HG03064 (cell line): ENCODE measurements around the gene DNAJC30.

Source experiments
- ATAC-seq: cut with Tn5 transposase; IDR thresholded peaks from one replicate; pipeline ENCODE4 v1.9.1; 2021; ENCODE audit warnings: low read depth; ENCODE audit not compliant: unreplicated experiment

DNAJC30 gene

DNA sequence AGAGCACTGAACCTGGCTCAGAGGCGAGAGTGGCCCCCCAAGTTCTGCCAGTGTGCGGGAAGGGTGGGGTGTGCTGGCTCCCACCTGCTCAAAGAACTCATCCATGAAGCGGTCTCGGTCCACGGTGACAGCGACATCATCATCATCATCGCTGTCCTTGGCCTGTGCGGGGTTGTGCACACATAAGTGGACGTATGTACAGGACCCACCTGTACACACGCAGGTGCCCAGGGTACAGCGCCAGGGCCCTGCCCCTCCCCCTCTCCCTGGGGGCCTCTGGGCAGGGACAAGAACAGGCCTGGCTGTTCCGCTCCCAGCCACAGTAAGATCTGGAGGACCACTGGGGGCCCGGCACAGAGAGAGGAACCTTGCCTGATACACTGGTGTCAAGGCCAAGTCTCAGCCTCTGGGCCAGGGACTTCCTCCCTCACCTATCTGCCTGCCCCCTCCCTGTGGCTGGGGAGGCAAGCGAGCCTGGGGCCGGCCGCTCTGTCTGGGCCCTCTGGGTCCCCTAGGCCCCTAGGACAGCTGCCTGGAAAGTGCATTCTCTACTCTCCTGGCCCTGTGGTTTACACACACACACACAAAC, 25.8 kb upstream of the DNAJC30 start:
- ATAC-seq, result no peak

DNA sequence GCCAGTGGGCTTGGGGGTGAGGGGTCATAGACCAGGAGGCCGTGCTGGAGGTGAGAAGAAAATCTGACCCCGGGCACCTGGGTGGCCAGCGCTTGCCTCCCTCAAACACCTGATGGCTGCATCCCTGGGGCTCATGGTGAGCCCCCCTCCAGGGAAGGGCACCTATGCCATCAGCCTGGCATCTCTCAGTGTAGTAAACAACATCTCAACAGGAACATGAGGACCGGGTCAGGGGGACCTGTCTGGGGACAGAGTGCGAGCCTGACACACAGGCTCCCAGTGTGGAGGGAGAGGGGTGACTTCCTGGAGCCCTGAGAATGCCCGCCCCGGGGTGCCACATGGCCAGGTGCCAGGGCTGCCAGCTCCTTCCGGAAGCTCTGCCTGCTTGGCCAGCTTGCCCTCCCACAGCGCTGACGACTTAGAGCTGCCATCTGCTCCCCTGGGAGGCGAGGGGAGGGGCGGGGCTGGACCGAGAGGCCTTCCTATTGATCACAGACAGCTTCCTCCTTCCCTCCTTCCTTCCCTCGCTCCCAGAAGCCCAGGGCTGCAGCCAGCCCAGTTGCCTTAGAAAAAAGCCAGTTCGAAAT, 23.9 kb upstream of the DNAJC30 start:
- no peak for ATAC-seq

DNA sequence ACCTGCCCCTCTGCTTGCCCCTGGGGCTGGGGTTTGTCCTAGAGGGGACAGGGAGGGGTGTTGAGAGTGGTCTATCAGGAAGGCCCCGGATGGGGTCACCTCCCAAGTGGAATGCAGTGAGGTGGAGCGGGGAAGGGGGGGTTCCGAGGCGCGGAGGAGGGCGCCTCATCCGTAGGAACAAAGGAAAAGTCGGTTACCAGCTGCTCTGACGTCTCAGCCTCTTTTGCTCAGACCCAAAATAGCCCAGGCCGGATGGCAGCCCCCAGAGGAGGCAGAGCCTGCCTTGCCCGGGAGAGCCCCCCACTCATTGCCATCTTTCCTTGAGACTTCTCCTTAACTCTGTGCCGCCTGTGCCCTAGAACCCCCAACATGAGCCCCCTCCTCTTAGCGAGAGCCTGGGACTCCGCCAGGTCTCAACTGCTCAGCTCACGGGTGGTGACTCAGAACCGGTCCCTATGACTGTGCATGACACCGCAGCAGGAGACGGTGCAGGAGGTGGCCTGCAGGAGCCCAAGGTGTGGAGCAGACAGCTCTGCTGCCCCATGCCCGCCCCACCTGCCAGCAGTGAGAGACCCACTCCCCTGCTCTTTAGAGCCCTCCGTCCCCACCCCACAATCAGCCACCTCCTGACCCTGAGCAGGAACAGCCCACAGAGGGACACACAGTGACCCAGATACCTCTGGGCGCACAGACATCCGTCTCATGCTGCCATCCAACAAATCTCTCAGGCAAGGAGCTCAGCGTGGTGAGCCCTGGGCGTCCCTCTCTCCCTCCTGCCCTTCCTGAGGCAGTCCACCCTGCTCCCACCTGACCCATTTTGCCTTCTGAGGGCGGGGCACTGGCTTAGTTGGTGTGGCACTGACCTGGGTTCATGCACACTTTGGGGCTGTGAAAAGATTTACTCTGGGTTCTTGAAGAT, 23.1 kb upstream of the DNAJC30 start:
- no peak for ATAC-seq

DNA sequence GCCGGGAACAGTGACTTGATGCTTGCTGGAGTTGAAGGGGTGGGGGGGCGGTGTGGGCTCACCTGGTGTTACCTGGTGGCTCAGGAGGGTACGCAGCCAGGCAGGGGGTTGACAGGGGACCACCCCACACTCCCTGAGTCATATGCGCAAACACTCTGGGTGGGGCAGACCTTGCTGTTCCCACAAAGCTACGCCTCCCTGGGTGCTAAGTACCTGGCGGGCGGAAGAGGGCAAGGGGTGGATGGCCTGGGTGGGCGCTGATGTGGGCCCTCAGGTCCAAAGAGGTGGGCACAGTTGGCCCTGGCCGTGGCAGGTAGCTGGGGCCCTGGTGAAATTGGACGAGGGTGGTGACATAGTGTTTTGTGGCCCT, 22.3 kb upstream of the DNAJC30 start:
- ATAC-seq, result no peak

DNA sequence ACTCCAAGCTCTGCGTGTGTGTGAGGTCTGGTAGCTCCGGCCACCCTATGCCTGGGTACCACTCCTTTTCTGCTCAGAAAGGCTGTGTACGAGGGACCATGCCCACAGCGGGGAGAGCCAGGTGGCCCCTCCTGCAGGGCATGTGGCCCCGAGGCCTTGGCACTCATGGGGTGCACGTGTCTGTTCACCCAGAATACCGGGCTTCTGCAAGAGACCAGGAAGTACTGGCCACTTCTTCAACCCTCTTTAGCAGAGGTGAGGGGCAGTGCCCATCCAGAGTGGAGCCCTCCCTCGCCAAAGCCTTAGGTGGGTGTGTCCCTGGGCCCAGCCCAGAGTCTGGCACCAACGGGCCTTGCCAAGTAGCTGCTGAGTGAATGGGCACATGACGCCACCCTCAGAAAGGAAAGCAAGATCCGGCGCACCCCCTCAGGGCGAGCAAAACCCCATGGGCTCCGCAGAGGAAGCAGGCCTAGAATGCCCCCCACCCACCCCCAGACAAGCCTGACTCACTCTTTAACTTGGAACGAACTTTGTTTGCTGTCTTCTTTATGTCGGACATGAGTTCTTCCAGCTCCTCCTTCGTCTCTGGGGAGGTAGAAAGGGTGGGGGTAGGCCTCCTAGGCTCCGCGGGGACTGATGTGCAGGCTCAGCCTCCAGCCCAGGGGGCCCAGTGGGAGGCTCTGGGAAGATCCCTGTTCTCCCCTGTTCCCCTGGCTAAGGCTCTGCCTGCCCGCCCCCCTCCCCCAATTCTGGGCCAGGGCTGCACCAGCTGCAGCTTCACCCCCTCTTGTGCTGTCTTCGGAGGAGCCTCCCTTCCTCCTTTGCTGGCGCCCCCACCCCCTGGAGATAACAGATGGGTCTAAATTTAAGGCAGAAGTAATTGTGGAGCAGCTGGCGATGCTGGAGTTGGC, 21.6 kb upstream of the DNAJC30 start:
- no peak for ATAC-seq

DNA sequence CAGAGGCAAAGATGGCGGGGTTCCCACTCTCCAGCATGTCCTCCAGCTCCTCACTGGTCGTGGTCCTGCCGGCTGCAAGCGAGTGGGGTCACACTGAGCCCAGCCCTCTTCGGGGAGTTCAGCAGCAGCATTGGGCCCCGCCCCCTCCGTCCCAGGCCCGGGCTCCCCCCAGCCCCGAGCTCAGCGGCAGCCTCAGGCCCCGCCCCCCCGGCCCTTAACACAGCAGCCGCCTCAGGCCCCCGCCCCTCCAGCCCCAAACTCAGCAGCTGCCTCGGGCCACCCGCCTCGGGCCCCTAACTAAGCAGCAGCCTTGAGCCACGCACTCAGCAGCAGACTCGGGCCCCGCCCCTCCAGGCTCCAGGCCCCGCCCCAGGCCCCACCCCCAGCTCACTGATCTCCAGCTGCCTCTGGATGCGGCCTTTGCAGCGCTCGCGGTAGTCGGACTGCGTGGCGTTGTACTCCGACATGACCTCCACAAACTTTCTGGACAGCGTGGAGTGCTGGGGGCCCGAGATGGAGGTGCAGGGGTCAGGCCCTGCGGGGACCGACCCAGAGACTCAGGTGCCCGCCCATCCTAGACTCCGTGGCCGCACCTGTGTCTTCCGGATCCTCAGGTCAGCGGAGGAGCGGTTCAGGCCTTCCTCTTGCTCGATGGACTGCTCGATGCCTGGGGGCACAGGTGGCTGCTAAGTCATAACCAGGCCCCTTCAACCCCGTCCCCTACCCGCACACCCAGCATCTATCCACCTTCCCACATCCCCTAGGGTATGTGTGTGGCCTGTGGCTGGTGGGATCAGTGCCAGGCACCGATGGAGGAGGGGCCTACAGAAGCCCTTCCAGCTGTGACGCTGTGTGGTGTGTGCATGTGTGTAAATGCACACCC, 20.7 kb upstream of the DNAJC30 start:
- ATAC-seq, result no peak

DNA sequence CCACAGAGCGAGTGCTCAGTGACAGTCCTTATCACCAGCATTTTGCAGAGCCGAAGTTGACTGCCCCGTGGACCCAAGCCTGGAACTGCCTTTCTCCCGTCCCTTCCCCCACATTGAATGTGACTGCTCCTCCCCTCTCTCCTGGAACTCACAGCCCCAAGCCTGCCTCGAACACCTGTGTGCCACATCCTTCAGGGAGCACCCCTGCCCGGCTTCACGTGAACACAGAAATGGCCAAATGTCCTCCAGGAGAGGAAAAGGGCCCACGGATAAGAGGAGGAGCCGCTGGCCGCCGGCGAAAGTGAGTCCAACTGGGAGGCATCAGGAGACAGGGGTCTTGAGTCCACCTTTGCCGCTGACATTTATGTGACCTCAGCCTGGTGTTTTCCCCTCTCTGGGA, 20.0 kb upstream of the DNAJC30 start:
- no peak for ATAC-seq

DNA sequence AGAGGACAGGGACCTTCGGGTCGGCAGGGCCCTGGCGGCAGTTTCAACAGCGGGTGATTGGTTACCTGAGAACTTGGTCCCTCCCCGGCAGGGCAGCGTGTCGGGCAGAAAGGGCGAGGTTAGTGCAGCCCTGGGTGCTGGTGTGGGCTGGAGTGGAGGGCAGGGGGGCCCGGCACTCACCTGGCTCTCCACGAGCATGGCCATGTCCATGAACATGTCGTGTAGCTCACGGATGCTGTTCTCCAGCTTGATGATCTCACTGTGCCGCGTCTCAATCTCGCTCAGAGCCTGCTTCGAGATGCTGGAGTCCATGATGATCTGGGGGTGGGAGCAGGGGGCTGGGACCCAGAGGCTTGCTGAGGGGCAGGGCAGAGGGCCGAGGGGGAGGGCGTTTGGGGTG, 19.4 kb upstream of the DNAJC30 start:
- no peak for ATAC-seq

DNA sequence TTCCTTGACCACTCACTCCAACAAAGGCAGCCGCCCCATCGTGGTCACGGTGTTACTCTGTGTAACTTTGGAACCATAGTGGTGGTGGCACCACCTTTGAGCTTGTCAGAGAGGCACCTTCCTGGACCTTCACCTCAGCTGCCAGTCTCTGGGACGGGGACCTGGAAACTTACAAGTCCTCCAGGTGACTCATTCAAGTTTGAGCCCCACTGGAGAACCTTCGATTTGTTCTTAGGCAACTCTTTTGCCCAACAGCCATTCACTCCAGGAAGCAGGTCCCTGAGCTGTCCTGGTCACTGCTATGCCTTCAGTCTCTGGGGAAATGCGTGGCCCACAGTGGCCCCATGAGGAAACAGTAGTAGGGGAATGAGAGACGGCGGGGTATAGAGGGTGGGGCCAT, 19.0 kb upstream of the DNAJC30 start:
- no peak for ATAC-seq

DNA sequence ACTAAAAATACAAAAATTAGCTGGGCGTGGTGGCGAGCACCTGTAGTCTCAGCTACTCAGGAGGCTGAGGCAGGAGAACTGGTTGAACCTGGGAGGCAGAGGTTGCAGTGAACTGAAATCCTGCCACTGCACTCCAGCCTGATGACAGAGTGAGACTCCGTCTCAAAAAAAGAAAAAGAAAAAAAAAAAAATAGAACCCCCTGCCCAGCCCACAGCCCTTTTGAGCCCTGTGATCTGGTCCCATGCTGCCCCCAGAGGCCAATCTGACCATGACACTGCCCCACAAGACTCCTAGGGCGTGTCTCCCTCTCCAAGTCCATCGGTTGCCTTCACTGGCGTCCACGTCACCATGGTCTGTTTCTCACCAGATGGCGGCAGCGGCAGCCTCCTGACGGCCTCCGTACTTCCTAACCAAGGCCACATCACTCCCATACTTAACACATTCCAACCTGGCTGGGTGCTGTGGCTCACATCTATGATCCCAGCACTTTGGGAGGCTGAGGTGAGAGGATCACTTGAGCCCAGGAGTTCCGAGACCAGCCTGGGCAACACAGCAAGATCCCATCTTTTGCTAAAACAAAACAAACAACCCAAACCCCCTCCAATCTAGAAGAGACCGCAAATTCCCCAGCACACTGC, 18.2 kb upstream of the DNAJC30 start:
- no peak for ATAC-seq

DNA sequence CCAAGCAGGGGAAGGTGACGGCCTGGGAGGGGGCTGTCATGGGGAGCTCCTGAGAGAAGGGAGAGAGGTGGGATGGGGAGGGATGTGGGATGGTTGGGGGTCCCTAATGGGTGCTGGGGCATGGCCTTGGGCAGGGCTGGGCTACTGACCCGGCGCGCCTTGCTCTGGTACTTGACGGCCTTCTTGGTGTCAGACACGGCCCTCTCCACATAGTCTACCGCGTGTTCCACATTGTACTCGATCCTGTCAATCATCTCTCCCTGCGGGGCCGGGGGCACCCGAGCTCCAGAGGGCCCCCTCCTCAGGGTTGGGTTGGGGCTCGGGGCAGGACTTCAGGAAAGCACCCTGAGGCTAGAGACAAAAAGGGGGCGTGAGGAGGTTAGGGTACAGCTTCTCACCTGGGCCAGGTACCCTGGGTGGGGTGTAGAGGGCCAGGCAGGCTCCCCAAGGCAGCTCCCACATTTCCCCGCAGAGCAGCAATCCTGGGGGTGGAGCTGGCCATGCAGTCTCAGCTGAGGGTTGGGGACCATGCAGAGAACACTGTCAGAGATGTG, 17.4 kb upstream of the DNAJC30 start:
- no peak for ATAC-seq

DNA sequence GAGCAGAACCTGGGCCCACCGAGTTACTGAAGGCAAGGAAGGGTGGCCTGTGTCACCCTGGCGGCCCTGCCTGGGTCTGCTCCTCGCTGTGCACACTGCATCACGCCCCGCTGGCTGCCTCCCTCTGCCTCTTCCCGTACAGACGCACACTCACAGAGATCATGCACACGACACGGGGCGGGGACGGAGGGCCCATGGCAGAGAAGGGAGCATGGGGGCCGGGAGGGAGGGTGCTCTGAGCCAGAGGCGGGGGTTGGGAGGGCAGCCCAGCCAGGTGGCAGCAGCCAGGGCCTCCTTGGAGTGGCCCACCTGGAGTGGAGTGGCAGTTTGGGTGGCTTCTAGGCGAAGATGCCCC, 16.8 kb upstream of the DNAJC30 start:
- ATAC-seq, result no peak

DNA sequence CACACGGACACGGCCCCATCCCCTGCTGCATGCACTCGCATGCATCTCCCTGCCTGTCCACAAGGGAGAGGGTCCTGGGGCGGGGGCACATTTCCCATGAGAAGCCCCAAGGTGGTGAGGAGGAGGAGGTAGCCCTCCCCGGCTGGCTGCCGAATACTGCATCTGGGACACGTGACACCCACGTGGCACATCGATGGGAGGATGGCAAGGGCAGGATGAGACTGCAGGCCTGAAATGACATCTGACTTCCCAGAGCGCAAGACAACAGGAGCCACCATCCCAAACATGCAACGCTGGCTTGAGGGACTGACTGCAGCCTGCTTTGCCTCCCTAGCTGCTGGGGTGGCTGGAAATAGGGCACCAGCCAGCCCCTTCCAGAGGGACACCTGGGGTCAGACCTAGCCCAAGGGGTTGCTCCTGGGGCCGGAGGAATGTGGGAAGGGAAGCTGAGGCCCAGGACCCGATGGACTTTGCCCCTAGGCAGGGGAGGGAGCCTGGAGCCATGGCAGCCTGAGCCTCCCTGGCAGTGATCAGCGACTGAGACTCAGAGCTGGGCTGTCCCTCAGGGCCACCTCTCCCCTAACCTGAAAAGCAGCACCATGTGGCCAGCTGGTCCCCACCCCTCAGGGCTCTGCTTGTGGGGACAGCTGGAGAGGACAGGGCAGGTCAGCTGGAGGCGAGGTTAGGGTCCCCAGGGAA, 16.3 kb upstream of the DNAJC30 start:
- no peak for ATAC-seq

DNA sequence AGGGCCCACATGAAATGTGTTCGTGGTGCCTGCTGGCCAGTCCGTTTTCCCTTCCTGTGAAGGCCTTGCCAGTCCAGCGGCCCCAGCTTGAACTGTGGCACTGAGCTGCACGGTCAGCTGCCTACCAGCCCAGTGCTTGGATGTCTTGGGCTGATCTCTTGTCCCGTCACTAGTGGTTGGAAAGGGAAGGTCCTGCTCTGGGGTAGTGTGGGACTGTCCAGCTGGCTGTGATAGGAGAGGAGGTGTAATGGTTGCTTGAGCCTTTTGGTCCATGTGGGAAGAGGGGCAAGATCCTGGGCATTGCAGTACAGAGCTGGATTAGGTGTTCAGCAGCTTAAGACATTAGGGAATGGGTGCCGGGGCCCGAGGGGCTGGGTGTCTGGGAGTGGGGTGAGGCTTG, 15.2 kb upstream of the DNAJC30 start:
- ATAC-seq, result no peak

DNA sequence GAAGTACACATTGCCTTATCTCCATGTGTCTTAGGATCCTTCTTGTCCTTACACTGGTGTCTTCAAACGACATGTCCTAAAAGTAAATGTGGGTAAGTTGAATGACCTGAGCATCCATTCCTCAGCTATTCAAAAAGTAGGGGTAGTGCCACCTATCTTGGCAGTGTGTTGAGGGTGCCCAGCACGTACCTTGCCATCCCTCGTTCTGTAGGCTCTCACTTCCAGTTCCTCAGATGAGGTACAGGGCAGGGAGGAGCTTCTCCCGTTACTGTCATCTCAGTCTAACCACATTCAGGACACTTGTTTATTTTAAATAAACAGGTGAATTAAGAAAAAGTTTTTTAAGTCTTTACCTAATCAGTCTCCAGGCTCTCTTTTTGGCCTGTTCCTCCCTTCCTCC, 13.1 kb upstream of the DNAJC30 start:
- ATAC-seq, result no peak

DNA sequence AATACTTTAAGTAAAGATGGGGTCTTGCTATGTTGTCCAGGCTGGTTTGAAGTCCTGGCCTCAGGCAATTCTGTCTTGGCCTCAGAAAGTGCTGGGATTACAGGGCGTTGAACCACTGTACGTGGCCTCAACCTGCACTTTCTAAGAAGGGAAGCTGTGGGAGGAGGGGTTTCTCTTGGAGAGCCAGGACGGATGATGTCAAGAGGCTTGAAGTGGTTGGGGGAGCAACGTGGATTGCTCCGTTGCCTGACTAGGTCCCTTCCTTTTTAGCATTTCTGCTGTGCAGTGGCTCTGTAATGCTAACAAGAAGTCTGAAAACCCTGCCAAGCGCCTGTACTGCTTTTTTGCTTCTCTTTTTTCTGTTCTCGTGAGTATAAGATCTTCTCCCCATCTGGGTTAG, 7.4 kb upstream of the DNAJC30 start:
- no peak for ATAC-seq

DNA sequence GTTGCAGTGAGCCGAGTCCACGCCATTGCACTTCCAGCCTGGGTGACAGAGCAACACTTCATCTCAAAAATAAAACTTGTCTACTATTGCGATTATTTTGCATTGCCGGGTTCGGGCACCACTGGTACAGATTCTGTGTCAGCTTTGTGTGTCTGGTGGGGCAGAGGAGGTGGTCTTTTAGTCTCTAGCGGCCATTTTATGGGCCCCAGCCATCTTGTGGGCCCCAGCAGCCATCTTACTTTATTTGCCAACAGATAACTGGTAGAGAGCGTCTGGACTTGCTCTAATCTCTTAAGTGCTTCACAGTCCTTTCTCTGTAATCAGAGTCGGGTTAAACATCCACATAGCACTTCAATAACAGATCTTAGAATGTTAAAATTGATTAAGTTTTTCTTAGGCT, 5.0 kb upstream of the DNAJC30 start:
- ATAC-seq, result no peak

DNA sequence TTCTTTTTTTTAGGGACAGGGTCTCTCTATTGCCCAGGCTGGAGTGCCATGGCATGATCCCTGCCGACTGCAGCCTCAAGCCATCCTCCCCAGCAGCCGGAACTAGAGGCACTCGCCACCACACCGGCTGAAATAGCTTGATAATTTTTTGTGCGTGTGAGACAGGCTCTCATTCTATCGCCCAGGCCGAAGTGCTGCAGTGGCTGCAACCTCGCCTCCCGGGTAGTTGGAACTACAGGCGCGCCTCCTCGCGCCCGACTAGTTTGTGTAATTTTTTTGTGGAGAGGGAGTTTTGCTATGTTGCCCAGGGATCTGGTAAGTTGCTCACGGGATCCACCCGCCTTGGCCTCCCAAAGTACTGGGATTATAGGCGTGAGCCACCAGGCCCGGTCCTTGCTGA, 2.1 kb upstream of the DNAJC30 start:
- ATAC-seq, result no peak
